Measurements from ENCODE around the gene MYO3B.
A peak's percentile ranks its signal among the peaks of the same experiment; 100 is the strongest.

Gene MYO3B

DNA sequence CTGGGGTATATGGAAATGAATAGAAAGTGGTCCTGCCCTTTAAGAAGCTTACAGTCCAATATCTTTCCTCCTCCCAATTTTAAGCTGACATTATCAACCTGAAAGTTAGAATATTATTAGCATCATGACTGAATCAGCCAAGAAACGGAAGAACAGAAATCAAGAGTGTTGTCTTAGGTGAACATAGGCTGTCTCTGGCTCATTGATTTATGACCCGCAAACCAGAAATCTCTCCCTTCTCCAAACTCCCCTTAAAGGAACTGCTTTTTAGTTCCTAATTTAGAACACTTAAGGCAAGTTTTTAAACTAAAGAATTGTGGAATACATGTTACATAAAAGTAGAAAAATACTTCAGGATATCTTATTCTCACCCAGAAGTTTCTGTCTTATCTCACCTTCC, 62.7 kb downstream of the MYO3B start:
- no peak for DNase-seq

DNA sequence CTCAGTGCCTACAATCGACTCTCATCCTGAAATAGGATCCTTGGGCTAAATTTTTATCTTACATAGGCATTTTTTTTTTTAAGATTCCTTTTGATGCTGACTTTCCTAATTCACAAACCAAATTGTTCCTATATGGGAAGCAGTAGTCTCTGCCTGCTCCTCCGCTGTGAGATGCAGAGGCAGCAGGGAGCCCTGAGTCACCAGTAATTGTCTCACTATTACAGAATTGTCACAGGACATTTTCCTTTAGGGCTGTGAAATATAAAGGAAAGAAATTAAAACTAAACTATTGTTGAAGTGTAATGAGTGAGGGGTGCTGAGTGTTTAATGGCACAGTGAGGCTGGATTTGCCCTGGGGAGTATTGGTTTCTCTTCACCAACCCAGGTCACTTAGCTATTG, 63.8 kb downstream of the MYO3B start:
- DNase-seq: peak in 1 of 3 experiments; percentile 18

DNA sequence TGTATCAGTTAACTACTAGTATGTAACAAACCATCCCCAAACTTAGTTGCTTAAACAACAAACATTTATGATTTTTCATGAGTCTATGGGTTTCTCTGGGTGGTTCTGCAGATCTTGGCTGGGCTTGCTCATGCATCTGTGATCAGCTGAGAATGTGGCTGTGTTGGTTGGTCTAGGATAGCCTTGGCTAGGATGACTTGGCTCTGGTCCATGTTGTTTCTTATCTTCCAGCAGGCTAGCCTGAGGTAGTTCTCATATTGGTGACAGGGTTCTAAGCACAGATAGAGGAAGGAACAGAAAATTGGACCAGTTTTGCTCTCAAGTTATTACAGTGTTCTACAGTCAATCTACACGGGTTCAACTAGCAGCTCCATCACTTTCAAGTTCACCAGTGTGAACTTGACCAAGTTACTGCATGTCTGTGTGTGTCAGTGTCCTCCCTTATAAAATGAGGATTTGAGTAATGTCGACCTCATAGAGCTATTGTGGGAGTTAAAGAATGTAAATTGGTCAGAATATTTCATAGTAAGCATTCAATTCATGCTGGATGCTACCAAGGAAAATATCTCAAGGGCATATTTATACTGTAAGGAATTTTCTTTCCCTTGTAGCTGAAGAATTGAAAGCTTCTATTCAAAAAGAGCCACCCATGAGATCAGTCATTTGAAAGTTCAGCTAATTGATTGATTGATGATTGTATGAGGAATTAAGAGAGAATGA, 65.3 kb downstream of the MYO3B start:
- DNase-seq: no peak

DNA sequence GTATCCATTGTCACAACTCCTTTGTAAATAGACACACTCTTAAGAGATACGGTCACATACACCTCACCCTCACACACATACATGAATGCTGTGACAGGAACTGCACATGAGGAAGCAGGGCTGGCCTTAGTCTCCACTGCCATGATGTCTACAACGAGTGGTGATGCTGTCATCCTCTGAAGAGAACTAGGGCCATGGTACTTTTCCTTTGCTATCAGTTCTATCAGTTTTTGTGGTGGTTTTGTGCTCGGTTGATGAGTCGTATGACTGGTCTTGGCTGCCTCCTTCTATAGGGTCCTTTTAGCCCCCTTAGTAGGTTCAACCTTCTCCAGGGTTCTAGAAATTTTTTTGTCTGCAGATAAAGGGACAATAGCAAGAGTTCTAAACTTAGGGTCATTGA, 66.0 kb downstream of the MYO3B start:
- no peak for DNase-seq

DNA sequence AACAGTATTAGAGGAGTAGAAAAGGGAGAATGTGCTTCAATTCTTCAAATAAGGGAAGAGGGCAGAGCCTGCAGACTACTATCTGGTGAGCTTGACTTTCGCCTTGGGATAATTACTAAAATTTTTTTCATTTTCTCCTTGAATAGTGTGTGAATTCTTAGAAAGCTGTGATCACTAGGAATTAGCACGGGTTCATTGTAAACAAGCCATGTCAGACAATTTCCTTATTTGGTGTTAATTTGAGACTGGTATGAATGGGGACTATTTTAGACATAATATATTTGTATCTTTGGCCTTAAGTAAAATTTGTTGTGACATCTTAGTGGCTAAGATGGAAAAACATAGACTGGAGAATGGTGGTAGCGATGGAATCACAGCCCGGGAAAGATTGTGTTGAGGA, 66.6 kb downstream of the MYO3B start:
- no peak for DNase-seq

DNA sequence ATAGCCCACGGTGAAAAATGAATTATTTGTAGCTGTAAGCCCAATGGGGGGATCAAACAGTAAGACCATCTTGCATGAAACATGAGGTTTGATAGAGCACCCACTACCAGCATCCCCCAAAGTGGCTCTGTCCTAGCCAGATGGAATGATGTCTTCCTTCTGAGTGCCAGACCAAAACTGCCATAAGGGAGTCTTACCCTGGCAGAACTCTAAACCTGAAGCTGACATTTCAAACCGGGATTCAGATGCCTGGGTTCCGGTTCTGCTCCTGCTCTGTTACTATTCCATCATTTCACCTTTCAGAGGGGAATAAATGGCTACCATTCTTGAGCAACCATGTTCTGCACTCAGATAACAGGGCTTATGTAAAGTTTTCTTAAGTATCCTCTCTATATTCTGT, 67.4 kb downstream of the MYO3B start:
- no peak for DNase-seq

DNA sequence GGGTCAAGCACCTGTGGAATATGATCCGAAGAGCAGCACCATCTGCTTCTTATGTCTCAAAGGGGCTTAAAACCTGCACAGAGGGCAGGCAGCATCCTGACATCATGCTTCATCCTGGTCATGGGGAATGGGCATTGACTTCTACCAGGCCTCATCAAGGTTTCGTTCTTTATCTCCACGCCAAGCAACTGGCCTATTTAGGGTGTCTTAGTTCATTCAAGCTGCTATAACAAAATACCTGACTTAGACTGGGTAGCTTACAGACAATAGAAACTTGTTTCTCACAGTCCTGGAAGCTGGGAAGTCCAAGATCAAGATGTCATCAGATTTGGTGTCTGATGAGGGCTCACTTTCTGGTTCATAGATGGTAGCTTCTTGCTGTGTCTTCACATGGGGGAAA, 69.4 kb downstream of the MYO3B start:
- DNase-seq: no peak

DNA sequence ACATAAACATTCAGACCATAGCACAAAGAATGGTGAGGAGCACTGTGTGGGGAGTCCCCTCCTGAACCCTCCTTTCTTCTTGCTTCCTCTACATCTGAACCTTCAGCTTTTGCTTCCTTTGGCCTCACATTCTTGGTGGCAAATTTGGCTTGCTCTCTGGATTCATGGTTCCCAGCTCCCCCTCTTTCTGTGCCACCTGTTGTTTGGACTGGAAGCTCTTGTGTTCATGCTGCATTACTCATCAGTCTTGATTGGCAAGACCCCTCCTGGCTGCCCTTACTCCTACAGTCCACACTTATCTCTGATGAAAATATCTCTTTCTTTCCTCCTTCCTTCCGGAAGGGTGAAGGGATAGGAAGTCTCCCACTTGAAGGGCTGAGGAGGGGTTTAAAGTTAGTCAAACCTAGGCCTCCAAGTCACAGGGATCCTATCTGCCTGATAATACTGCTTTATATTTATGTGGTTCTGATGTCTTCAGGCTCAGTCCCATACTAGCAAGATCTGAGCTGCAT, 70.0 kb downstream of the MYO3B start:
- DNase-seq: no peak

DNA sequence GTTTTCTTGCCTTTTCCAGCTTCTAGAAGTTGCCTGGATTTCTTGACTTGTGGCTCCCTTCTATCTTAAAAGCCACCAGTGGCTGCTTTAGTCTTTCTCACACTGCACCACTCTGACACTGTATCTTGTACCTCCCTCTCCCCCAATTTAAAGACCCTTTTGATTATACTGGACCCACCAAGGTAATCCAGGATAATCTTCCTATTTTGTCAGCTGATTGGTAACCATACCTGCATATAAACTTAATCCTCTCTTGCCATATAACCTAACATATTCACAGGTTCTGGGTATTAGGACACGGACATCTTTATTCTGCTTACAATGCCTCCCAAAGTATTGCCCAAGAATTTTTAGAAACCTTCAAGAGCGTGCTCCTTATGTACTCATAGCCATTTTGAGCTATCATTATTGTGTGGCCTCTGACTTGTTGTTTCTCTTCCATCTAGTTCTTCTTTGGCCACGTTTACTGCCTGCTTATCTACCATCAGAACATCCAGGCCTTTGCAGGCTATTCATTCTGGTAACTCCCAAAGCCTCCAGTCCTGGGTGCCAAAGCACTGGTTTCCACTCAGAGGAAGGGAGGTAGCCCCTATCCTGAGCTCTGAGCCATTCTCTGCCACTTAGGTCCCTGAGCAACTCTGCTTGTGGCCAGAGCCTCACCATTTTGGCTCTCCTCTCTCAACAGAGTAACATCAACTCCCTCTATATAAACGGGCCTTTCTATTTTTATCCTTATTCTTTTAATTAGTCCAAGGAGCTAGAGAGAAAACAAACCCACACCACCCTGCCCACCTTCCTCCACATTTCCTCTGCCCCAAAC, 70.8 kb downstream of the MYO3B start:
- no peak for DNase-seq

DNA sequence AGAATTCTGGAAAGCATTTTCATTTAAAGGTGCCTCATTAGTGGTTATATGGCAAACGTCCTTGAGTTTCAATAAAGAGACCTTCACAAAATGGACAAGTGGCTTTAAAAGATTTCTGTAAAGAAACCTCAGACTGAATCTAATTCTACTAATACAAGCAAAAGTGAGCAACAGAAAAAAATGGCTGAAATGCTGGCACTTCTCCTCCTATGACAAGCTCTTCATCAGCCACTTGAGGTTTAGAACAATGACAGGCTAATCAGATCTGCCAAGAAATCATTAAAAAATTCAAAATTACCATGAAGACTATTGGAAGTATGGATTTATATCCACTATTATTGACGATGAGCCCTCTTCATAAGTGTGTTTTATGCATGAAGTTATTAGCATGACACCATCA, 71.8 kb downstream of the MYO3B start:
- no peak for DNase-seq

DNA sequence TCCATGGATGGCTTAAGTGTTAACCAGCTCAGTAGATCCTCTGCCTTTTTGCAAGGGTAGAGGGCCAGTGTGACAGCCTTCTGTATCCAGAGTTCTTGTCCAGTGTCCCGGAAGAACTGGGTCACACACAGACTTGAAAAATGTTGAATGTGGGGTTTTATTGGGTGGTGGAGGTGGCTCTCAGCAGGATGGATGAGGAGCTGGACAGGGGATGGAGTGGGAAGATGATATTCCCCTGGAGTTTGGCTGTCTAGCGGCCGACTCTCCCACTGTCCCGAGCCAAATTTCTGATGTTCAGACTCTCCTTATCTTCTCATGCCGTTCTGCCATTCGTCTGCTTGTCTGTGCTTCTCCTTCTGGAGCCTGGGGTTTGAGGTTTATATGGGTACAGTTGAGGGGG, 72.6 kb downstream of the MYO3B start:
- DNase-seq: no peak

DNA sequence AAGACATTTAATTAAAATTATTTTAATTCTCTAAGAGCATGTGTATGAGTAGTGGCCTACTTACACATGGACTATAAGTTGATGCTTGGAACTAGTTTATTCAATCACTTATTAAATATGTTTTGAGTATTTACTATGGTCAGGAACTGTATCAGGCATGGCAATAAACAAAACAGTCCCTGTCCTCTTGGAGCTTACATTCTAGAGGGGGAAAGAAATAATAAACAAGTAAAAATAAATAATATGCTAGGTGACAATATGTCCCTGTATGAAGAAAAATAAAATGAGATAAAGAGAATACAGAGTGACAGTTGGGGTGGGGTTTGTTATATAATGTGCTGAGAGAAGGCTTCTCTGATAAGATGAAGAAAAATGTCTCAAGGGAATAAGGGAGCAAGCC, 74.5 kb downstream of the MYO3B start:
- no peak for DNase-seq

DNA sequence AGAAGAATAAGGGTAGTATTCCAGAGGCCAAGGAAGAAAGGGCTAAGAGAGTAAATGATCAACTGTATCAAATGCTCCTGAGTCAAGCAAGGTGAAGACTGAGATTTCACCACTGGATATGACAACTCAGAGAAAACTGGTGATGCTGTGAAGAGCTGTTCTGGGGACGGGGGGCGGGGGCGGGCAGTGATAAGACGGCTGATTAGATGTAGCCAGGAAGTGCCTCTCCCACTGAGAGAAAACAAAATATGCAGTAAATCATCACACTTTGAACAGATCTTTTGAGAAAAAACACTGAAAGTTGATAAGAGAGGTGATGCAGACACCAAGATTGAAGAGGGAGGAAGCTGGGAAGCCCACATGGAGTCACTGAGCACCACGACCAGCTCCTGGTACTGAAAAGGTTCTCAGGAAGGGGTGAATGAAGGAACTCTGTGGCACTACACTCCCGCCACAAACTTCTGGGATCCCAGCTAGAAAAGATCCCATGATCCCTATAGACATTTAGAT, 75.8 kb downstream of the MYO3B start:
- DNase-seq: no peak

DNA sequence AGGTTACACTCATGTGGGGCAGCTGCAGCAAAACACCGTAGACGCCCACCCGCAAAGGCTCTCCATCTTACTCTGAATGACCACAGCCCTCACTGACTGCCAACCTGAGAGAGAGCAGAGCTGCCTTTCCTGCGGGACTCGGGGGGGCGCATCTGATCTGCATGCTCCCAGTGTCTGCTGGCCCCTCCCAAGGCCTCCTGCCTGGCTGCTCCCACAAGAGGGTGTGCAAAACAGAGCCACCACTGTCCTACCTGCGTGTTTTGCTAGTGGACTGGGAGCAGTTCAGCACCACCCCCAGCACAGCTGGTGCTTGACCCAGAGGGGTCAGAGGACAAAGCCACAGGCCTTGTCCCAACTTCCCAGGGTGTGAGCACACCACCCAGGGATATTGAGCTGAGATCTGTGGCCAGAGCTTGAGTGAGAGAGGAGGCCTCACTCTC, 76.4 kb downstream of the MYO3B start:
- DNase-seq: no peak

DNA sequence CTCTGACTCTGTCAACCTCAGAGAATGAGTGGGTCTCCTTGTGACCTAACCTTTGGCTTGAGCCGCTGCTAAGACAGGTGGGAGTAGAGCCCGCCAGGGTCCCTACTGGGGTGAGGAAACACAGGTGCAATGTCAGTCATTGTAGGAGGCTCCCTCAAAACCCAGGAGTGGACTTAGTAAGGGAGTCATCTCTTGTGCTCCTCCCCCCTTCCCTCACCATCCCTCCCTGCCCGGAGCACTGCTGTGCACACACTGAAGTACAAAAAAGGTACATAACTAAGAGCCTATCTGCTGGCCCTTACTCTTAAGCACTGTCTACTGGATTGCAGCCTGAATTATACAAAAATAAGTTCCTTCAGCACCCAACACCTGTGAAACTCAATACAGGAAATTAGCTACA, 77.2 kb downstream of the MYO3B start:
- no peak for DNase-seq

DNA sequence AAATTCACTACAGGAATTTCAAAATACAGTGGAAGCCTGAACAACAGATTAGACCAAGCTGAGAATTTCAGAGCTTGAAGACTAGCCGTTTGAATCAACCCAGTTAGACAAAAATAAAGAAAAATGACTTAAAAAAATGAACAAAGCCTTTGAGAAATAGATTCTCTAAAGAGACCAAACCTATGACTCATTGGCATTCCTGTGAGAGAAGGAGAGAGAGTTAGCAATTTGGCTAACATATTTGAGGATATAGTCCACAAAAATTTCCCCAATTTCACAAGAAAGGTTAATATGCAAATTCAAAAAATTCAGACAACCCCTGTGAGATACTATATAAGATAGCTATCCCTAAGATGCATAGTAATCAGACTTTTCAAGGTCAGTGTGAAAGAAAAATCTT, 78.0 kb downstream of the MYO3B start:
- DNase-seq: no peak

DNA sequence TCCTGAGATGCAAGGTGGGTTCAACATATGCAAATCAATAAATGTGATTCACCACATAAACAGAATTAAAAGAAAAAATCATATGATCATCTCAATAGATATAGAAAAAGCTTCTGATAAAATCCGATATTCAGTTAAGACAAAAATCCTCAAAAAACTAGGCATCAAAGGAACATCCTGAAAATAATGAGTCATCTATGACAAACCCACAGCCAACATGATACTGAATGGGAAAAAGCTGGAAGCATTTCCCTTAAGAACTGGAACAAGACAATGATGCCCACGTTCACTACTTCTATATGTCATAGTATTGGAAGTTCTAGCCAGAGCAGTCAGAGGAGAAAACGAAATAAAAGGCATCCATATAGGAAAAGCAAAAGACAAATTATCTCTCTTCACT, 80.4 kb downstream of the MYO3B start:
- DNase-seq: no peak

DNA sequence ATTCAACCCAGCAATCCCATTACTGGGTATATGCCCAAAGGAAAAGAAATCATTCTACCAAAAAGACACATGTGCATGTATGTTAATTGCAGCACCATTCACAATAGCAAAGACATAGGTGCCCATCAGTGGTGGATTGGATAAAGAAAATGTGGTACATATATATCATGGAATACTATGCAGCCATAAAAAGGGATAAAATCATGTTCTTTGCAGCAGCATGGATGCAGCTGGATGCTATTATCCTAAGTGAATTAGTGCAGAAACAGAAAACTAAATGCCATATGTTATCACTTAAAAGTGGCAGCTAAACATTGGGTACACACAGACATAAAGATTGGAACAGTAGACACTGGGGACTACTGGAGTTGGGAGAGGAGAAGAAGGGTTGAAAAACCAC, 82.2 kb downstream of the MYO3B start:
- DNase-seq: no peak

DNA sequence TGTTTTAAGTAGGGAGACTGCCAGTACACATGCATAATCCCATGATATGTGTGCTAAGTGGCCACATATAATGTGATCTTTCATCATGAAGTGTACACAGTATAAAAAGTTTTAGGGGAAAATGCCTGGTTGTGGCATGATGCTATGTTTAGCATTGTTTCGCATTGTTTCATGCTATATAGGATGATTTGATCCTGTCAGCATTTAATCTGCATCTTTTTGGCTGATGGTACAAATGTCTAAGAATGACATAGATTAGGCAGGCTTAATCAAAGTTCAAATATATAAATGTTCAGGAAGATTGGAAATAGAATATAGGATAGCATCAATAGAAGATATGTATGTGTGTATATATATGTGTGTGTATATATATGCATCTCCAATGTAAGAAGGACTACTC, 83.6 kb downstream of the MYO3B start:
- no peak for DNase-seq

DNA sequence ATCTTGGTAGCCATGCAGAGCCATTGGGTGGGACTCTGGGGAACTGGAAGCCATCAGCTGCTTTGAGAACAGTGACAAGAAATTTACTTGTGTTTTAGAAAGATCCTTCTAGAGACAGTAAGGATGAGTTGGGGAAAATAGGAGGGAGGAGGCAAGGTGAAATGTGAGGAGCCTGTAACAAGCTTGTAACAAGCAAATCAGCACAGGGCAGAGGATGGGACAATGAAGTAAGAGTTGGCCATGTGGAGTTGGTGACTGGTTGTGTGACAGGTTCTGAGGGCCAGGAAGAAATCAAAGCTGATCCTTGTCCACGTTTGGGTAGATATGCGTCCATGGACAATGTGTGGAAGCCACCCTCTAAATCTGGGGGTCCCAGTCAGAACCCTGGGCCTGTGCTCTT, 84.4 kb downstream of the MYO3B start:
- no peak for DNase-seq

DNA sequence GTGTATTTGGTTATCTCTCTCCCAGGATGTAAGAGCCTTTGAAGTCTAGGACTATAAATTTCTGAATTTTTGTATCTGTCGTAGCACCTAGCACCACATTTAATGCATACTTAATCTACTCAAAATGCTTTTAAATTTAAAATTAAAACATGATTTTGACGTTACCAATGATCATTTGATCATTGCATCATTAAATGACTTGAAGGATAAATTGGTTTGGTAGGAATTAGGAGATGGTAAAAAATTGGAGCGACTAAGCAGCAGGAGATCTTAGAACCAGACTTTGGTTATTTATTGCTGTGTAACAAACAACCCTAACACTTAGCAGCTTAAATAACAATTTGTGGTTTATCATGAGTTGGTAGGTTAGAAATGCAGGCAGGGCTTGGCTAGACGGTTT, 84.9 kb downstream of the MYO3B start:
- no peak for DNase-seq

DNA sequence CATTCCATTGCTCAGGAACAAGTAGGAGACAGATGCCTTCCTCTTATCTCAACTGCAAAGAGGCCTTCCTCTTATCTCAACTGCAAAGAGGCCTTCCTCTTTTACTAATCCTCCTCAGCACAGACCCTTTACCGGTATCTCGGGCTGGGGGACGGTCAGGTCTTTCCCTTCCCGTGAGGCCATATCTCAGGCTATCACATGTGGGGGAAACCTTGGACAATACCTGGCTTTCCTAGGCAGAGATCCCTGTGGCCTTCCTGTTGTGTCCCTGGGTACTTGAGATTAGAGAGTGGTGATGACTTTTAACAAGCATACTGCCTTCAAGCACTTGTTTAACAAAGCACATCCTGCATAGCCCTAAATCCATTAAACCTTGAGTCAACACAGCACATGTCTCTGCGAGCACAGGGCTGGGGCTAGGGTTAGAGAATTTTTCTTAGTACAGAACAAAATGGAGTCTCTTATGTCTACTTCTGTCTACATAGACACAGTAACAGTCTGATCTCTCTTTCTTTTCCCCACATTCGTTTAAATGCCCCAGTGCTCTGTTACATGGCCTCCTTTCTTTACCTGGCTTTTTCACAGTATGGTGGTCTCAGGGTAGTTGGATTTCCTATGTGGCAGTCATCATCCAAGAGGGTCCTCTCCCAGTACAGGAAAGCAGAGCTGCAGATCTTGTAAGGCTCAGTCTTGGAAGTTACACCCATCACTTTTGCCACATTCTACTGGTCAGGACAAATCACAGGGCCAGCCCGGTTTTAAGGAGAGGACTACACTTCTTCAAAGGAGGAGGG, 86.0 kb downstream of the MYO3B start:
- peak in 1 of 3 experiments; percentile 6 for DNase-seq

DNA sequence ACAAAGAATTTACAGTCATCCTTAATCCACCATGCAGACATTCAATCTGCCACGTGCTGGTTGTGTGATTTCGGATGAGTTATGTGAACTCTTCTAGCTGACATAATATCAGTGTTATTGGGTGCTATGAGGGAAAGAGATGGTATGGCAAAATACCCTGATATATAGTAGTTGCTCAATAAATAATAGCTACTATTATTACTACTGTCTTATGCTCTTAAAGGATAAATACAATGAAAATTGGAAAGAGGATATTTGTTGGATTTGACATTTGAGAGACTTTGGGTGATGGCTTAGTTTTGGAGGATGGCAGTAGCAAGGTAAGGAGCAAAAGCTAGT, 86.5 kb downstream of the MYO3B start:
- DNase-seq: no peak

All from NCI-H1417 (cell line).